ENCODE measurements around the gene PDZK1IP1.

PDZK1IP1 gene

GRCh38 chr1:47219590-47220220, 29.9 kb upstream of the PDZK1IP1 start:
- H3K4me3 ChIP-seq (ENCODE audit: low read depth in 1 of 2, low read length in 1 of 2): no peak overlapping the region
- H3K4me1 ChIP-seq (ENCODE audit: control insufficient read depth in 1 of 2, insufficient read depth in 1 of 2, low read depth in 1 of 2, low read length in 1 of 2): peaks cover 0 to 2% of the 10 kb centered on the region in 2 experiments
- no peak for TF ChIP-seq CTCF (IDR thresholded peaks at IDR 0.05)
- no peaks in the 10 kb centered on the region for H3K36me3 ChIP-seq
- H3K27me3 ChIP-seq: peaks cover 45% of the 10 kb centered on the region
- H3K9me3 ChIP-seq: no peaks in the 10 kb centered on the region
- no peak overlapping the region for H3K27ac ChIP-seq

GRCh38 chr1:47219001-47219400, 29.2 kb upstream of the PDZK1IP1 start:
- no peak for TF ChIP-seq CTCF (IDR thresholded peaks at IDR 0.05)
- Histone ChIP-seq H3K9me3 (no peaks in the 10 kb centered on the region), H3K36me3 (no peaks in the 10 kb centered on the region), H3K4me3 (ENCODE audit: low read depth in 1 of 2, low read length in 1 of 2) (no peak overlapping the region), H3K27me3 (peaks cover 38% of the 10 kb centered on the region), H3K27ac (no peak overlapping the region), H3K4me1 (ENCODE audit: control insufficient read depth in 1 of 2, insufficient read depth in 1 of 2, low read depth in 1 of 2, low read length in 1 of 2) (peaks cover 0 to 4% of the 10 kb centered on the region in 2 experiments)

- no peak overlapping the region for H3K27ac ChIP-seq
- H3K4me3 ChIP-seq (ENCODE audit: low read depth in 1 of 2, low read length in 1 of 2): no peak overlapping the region
- no peaks in the 10 kb centered on the region for H3K36me3 ChIP-seq
- no peaks in the 10 kb centered on the region for H3K9me3 ChIP-seq
- H3K27me3 ChIP-seq: peaks cover 12% of the 10 kb centered on the region
- H3K4me1 ChIP-seq (ENCODE audit: control insufficient read depth in 1 of 2, insufficient read depth in 1 of 2, low read depth in 1 of 2, low read length in 1 of 2): peaks cover 0 to 6% of the 10 kb centered on the region in 2 experiments
- no peak for TF ChIP-seq CTCF (IDR thresholded peaks at IDR 0.05)
These were observed 26.6 kb upstream of the PDZK1IP1 start for GRCh38 chr1:47216278-47217059.

- H3K9me3 ChIP-seq: no peaks in the 10 kb centered on the region
- peaks cover 7% of the 10 kb centered on the region for H3K27me3 ChIP-seq
- H3K4me1 ChIP-seq (ENCODE audit: control insufficient read depth in 1 of 2, insufficient read depth in 1 of 2, low read depth in 1 of 2, low read length in 1 of 2): peaks cover 0 to 6% of the 10 kb centered on the region in 2 experiments
- no peak overlapping the region for H3K27ac ChIP-seq
- no peak overlapping the region for H3K4me3 ChIP-seq (ENCODE audit: low read depth in 1 of 2, low read length in 1 of 2)
- no peaks in the 10 kb centered on the region for H3K36me3 ChIP-seq
- TF ChIP-seq CTCF (IDR thresholded peaks at IDR 0.05): no peak
These were observed 25.9 kb upstream of the PDZK1IP1 start for GRCh38 chr1:47215713-47216112.

- Histone ChIP-seq H3K27me3 (peaks cover under 1% of the 10 kb centered on the region), H3K27ac (no peak overlapping the region), H3K4me1 (ENCODE audit: control insufficient read depth in 1 of 2, insufficient read depth in 1 of 2, low read depth in 1 of 2, low read length in 1 of 2) (peaks cover 0 to 6% of the 10 kb centered on the region in 2 experiments), H3K4me3 (ENCODE audit: low read depth in 1 of 2, low read length in 1 of 2) (no peak overlapping the region), H3K9me3 (no peaks in the 10 kb centered on the region), H3K36me3 (no peaks in the 10 kb centered on the region)
- no peak for TF ChIP-seq CTCF (IDR thresholded peaks at IDR 0.05)
These were observed 24.7 kb upstream of the PDZK1IP1 start for GRCh38 chr1:47214549-47214948.

All from neutrophil (primary cell).